Fibroblast of skin of left quadriceps (primary cell): ENCODE measurements around the gene FSTL1.

ENCODE experiments used
- DNase-seq, 2 experiments: peaks; one replicate each; pipeline ENCODE4 v3.0.0-alpha.2; 2013; ENCODE audit warnings: low read depth in 2 of 2

The FSTL1 gene

DNA sequence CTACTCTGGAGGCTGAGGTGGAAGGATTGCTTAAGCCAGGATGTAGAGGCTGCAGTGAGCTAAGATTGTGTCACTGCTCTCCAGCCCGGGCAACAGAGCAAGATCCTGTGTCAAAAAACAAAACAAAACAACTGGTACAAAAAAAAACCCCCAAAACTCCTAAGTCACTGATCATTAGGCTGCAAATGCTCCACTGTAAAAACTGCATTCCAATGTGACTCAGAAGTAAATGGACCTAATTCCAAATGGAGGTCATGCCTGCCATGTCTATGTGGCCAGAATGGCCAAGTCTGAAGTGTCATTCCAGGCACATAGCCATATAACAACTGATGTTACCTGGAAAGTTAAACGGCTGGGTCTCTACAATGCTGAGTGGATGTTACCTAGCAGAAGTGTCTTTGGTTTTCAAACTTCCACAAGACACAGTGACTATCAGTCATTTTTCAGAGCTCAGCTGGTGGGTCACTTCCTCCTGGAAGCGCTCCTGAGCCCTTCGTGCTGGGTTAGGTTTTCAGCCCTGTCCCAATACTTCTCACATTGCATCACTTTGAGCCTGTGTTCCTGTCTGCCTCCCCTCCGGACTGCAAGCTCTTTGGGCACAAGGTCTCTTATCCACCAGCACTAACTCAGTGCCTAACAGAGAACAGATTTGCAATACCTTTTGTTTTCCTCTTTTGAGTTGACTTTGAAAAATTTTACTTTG is 10.6 kb downstream of the FSTL1 start:
- DNase-seq: no peak

- peak; percentile 63 to 68 for DNase-seq
Measured at GRCh38 chr3:120438665-120439370, 12.0 kb downstream of the FSTL1 start.

DNA sequence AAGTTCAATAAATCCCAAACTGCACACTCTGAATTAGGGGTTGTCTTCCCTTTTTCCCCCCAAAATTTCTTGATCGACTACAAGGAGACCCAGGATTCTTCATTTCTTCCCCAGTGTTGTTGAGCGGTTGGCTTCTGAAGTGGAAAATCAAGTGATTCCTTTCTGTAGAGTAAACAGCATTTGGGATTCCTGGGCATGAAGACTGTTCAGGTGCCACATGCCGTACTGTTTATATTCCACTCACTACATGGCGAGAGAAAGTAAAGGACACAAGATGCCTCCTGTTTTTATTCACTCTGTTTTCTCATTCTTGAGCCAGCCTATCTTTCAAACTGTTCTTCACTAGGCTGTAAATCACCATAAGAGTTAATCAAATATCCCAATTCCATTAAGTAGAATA is 12.6 kb downstream of the FSTL1 start:
- no peak for DNase-seq

- no peak for DNase-seq
Measured at GRCh38 chr3:120437559-120437958, 13.2 kb downstream of the FSTL1 start.

GRCh38 chr3:120436523-120437050 is 14.2 kb downstream of the FSTL1 start:
- DNase-seq: no peak

DNA sequence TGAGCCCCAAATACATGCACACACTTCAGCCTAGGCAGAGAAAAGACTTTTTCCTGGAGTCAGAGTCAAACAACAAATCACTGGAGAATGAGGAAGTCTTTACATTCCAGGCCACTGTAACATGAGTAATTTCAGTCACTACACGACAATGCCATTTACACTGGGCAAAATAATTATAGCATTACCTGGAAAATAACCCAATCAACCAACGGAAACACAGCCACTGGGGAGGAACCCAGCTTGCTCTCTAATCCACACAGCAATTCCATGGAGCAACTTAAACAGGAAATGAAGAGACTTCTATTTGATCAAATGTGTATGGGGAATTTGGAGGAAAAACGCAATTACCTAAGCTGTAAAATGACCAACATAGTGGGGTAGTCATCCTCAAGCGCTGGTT is 15.2 kb downstream of the FSTL1 start:
- DNase-seq: no peak

DNA sequence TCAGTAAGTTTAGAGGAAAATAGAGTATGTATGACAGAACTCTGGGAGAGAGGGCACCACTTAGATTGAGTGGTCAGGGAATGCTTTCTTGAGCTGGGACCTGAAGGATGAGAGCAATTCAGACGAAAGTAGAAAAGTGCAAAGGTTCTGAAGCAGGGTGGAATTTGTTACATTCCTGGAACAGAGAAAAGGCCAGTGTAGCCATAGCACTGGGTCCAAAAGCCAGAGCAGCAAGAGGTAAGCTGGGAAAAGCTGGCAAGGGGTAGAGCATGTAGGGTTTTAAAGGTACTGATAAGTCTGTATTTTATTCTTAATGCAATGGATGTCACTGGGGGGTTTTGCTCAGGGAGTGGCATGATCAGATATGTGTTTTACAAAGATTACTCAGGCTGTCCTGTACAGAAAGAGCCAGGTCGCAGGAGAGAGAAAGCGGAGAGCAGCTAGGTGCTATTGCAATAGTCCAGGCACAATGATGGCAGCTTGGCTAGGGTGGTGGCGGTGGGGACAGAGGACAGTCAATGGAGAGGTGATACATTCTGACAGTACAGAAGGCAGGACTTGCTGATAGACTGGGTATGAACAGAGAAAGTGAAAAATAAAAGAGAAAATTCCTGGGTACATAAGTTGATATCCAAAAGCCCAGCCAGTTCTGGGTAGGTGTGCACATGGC is 17.0 kb downstream of the FSTL1 start:
- DNase-seq: no peak

DNA sequence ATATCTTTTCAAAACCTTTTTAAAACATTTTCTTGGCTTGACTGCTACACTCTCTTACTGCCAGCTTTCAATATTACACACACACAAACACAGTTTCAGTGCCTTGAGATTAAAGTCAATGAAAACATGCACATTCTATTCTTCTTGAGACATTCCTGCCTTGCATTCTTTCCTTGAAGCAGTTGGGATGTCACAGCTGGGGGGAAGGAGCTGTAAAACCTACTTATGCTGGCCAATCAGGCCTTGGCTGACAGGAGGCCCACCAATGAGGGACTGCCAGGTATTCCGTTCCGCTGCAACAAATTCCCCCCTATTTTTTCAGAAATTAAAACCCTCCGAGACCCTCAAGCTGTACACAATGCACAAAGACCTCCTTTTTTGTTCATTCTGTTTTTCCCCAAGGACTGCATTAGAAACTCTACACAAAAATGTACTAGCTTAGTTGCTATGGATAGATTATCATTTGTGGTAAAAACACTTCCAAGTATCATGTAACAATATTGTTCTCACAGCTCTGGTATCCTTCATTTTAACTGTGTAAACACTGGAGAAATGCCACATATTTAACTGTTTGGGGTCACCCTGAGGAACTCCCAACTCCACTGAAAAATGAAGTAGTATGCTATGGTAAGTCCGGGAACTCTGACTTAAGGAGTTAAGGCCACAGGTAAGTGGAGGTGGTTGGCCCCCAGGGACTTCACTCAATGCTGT is 18.5 kb downstream of the FSTL1 start:
- peak; percentile 76 to 77 for DNase-seq

GRCh38 chr3:120429921-120430361 is 20.9 kb downstream of the FSTL1 start:
- peak; percentile 86 to 87 for DNase-seq

DNA sequence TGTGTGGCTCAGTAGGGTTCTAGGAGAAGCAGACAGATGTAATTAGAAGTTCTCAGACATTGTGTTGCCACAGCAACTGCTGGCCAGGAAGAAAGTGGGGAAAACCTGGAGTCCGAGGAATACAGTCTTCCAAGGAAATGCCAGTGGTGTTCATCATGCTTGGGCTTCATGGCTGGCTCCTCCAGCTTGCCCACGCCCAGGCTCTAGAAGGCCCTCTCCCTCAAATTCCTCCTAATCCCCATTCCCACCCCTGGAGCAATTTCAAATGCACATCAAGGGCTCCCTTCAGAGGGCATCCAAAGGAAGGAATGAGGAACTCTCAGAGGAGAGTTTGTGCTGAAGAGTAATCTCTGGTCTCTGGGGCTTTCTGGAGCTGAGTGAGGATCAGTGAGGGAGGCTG is 21.9 kb downstream of the FSTL1 start:
- no peak for DNase-seq

- DNase-seq: no peak
Measured at GRCh38 chr3:120427201-120427600, 23.6 kb downstream of the FSTL1 start.

- peak; percentile 92 for DNase-seq
Measured at GRCh38 chr3:120425572-120426250, 25.1 kb downstream of the FSTL1 start.

- no peak for DNase-seq
Measured at GRCh38 chr3:120424976-120425570, 25.7 kb downstream of the FSTL1 start.

GRCh38 chr3:120424506-120424905 is 26.3 kb downstream of the FSTL1 start:
- DNase-seq: no peak

GRCh38 chr3:120423432-120423831 is 27.4 kb downstream of the FSTL1 start:
- DNase-seq: no peak

DNA sequence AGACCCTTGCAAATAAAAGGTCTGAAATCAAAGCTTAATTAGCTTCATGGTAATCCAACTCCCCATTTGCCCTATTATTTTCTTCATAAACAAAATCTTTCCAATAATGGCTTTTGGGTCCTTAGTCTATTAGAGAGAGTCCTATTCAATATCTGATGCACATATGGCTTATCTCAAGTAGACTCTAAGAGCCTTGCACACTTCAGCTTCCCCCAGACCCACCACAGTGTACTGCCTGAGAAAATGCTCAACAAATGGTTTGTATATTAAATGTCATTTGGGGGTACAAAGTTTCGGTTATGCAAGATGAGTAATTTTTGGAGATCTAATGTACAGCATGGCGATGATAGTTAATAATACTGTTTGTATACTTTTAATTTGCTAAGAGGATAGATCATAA is 28.9 kb downstream of the FSTL1 start:
- DNase-seq: no peak

DNA sequence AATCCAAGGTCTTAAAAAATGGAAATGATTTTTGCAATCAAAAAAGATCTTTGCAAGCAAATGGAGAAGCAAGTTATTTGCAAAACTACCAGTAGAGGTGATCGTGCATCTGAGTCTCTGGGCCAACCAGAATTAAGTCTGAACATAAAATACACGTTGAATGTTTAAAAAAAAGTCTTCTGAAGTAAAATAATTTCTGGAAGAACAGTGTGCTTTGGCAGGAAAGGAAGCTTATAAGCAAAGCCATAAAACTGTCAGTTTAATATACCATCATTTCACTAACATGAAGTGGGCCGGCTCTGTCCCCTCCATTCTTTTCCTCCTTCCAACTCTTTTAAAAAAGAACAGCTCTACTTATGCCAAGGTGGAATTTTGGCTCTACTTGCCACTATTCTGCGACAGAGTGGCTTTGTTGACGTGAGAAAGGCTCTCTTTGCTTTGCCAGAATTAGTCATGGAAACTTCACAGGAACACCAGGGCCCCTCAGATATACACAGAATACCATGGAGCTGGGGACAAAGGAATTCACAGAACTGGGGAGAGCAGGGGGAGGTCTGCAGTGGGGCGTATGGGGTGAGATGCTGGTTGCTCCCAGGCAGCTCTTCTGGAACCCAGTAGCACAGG is 29.8 kb downstream of the FSTL1 start:
- peak; percentile 24 to 30 for DNase-seq

DNA sequence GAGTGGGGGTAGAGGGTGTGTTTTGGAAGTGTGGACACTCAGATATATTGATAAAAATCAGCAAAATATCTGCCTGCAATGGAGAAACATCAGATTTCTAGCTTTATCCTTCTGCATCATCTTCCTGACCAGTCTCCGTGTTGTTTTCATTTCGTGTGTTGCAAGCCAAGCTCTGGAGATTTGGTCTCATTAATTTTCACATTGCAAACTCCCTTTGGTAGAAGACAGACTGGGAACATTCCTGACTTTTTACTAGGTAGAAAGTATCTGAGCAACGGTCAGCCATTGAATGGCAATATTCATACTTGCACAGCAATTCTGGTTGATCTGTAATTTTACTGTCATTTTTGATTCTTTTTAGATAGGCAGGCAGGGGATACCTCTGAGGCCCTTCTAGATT is 30.4 kb downstream of the FSTL1 start:
- DNase-seq: no peak

DNA sequence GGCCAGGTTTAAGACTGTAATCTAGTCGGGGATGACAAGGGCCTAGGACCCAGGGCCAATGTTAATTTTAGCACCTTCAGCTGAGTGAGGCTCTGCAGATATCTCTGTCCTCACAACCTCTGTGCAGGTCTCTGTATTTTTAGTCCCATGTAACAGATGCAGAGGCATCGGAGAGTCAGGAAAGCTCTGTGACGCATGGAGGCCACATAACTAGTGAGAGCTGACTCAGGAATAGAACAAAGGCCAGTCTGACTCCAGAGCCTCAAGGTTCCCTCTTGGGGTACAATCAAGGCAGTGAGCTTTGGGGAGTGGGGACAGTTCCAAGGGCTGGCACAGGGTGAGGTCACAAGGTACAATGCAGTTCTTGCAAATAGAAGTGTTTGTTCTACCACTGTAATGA is 31.0 kb downstream of the FSTL1 start:
- DNase-seq: no peak

DNA sequence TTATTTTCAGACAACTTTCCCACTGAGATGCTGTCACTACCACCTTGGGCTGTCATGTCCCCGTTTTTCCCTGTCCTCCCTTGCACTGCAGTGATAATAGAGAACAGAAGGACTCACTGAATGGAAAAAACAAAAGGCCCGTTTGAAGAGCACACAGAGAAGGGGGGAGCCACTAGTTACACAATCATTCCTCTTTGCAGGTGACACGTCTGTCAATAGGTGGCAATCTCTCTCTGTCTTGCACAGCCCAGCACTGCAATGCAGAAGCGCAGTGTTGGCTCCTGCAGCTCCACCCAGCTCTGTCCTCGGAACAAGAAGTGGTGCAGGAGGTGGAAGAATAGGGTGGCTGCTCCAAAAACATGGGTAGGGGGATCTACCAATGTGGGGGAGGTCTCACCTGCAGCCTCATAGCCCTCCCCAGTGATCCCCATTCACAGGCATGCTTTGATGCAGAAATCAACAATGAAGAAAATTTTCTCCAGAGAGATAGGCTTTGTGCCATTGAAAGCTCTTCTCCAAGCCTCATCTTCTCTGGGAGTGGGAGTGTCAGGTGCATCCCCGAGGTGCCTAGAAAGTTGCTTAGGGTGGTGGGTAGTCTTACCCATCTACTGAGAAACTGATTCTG is 31.8 kb downstream of the FSTL1 start:
- DNase-seq: no peak
